Esophagus muscularis mucosa (tissue), 4 donors: ENCODE results near the gene AP3D1. TPM values are rescaled to one million over a fixed set of nuclear protein-coding genes. Genes with fewer than 3 reads are reported as not detected.
"Not testable (repeated sequence)": the region's sequence is repeated elsewhere in the genome, so short reads cannot be mapped to it uniquely, and the experiment has no call there.

Experiments
- DNase-seq: peaks from one replicate; pipeline ENCODE4 v3.0.0-alpha.2; 2017; ENCODE audit errors: extremely low spot score
- H3K27ac ChIP-seq, 4 donors: fragments of 200-600 bp; sonication (generic); replicated peaks in 1 of 4; 1 replicate in 3 of 4; 2 replicates in 1 of 4; pipeline ENCODE4 v1.5.1; 2016 to 2019; ENCODE audit warnings: mild to moderate bottlenecking in 1 of 4
- H3K27me3 ChIP-seq, 4 donors: fragments of 200-600 bp; sonication (generic); one replicate each; pipeline versions ENCODE4 v1.5.1 to v1.6.0; 2016 to 2019
- H3K36me3 ChIP-seq, 4 donors: fragments of 200-600 bp; sonication (generic); one replicate each; pipeline ENCODE4 v1.5.1; 2016 to 2019
- H3K4me1 ChIP-seq, 4 donors: fragments of 200-600 bp; sonication (generic); one replicate each; pipeline ENCODE4 v1.5.1; 2016 to 2019
- H3K4me3 ChIP-seq, 4 donors: fragments of 200-600 bp; sonication (generic); 1 replicate in 2 of 4; 2 replicates in 2 of 4; pipeline ENCODE4 v1.5.1; 2016 to 2019; ENCODE audit warnings: mild to moderate bottlenecking in 4 of 4, moderate library complexity in 1 of 4
- H3K9me3 ChIP-seq, 4 donors: fragments of 200-600 bp; sonication (generic); 1 replicate in 3 of 4; 2 replicates in 1 of 4; pipeline ENCODE4 v1.5.1; 2016 to 2019
- CTCF ChIP-seq, 3 experiments: fragments of 200-600 bp in 2 of 3; fragments of 450-650 bp in 1 of 3; sonication (generic) in 2 of 3; IDR thresholded peaks; one replicate each; pipeline ENCODE4 v1.5.1; 2017 to 2019; ENCODE audit warnings: antibody characterized with exemption in 3 of 3, mild to moderate bottlenecking in 2 of 3, moderate library complexity in 1 of 3
- EP300 ChIP-seq: sonication (generic); formaldehyde crosslinking; IDR thresholded peaks from one replicate; pipeline ENCODE4 v1.6.1; 2017; ENCODE audit warnings: antibody characterized with exemption
- POLR2A ChIP-seq: fragments of 450-650 bp; IDR thresholded peaks from one replicate; pipeline ENCODE4 v1.6.1; 2017; ENCODE audit warnings: antibody characterized with exemption, moderate library complexity, mild to moderate bottlenecking, low read depth
- POLR2AphosphoS5 ChIP-seq, 2 donors: sonication (generic); formaldehyde crosslinking; IDR thresholded peaks; one replicate each; pipeline ENCODE4 v1.6.1; 2017; ENCODE audit warnings: antibody characterized with exemption in 2 of 2
- WGBS: methylation state at CpG from one replicate; pipeline ENCODE4 v1.1.5; 2018; 5-methylcytosine and 5-hydroxymethylcytosine counted together
- intact Hi-C: fragments of 100-400 bp; cut with DNase I; formaldehyde crosslinking; loops from one replicate; pipeline ENCODE4 v1.15.1; 2023
- total RNA-seq, 4 donors: library from RNA; depleted of rRNA; stranded (reverse); fragments of >200 nt; gene quantifications; one replicate each; pipeline versions ENCODE4 v1.1.0 to v1.2.1, GENCODE V29; 2016

The AP3D1 gene
- total RNA-seq, 4 donors from 2014 or later: 76.0 to 156 (median 93.7) TPM

- Histone ChIP-seq H3K27ac (no peak overlapping the region), H3K4me3 (no peak overlapping the region), H3K27me3 (no peaks in the 10 kb centered on the region), H3K9me3 (no peaks in the 10 kb centered on the region), H3K36me3 (peaks cover 48 to 94% (median 86%) of the 10 kb centered on the region in 4 donors), H3K4me1 (peaks cover 0 to 11% (median 0%) of the 10 kb centered on the region in 4 donors)
- TF ChIP-seq POLR2AphosphoS5 (IDR thresholded peaks at IDR 0.05) (no peak), EP300 (no peak), POLR2A (no peak), CTCF (IDR thresholded peaks at IDR 0.05) (no peak)
- 80% methylated on average over 18 of the region's 19 CpGs for WGBS
- DNase-seq: no peak
- intact Hi-C loops: no loop called here
These were observed 18.5 kb downstream of the AP3D1 start for GRCh38 chr19:2132731-2133490.

GRCh38 chr19:2132191-2132590 is 19.2 kb downstream of the AP3D1 start:
- Histone ChIP-seq H3K36me3 (peaks cover 41 to 94% (median 86%) of the 10 kb centered on the region in 4 donors), H3K4me1 (peaks cover 0 to 12% (median 0%) of the 10 kb centered on the region in 4 donors), H3K27me3 (no peaks in the 10 kb centered on the region), H3K9me3 (no peaks in the 10 kb centered on the region), H3K4me3 (no peak overlapping the region), H3K27ac (no peak overlapping the region)
- TF ChIP-seq EP300: no peak
- TF ChIP-seq CTCF (IDR thresholded peaks at IDR 0.05): no peak
- no peak for TF ChIP-seq POLR2A
- TF ChIP-seq POLR2AphosphoS5 (IDR thresholded peaks at IDR 0.05): no peak
- intact Hi-C loops: no loop called here
- no peak for DNase-seq
- WGBS: 85% methylated on average over 9 of the region's 14 CpGs

GRCh38 chr19:2131012-2131975 is 20.1 kb downstream of the AP3D1 start:
- intact Hi-C loops, H3K9me3 ChIP-seq, DNase-seq, H3K4me3 ChIP-seq, H3K27me3 ChIP-seq, H3K27ac ChIP-seq: not testable (repeated sequence)
- peaks cover 39 to 94% (median 86%) of the 10 kb centered on the region in 4 donors for H3K36me3 ChIP-seq
- H3K4me1 ChIP-seq: peaks cover 0 to 14% (median 0%) of the 10 kb centered on the region in 4 donors
- whole genome bisulfite sequencing: 91% methylated on average over 12 of the region's 67 CpGs

- WGBS: 93% methylated on average over 20 of the region's 28 CpGs
- no peak for DNase-seq
- Histone ChIP-seq H3K4me3 (no peak overlapping the region), H3K36me3 (peaks cover 39 to 94% (median 84%) of the 10 kb centered on the region in 4 donors), H3K27ac (no peak overlapping the region), H3K27me3 (no peaks in the 10 kb centered on the region), H3K9me3 (no peaks in the 10 kb centered on the region), H3K4me1 (peaks cover 0 to 14% (median 0%) of the 10 kb centered on the region in 4 donors)
- TF ChIP-seq EP300 (no peak), POLR2A (no peak), POLR2AphosphoS5 (IDR thresholded peaks at IDR 0.05) (no peak), CTCF (IDR thresholded peaks at IDR 0.05) (no peak)
- intact Hi-C loops: no loop called here
These were observed 21.2 kb downstream of the AP3D1 start for GRCh38 chr19:2129892-2130770.
